ENCODE data around the gene NAV2.

NAV2 gene

DNA sequence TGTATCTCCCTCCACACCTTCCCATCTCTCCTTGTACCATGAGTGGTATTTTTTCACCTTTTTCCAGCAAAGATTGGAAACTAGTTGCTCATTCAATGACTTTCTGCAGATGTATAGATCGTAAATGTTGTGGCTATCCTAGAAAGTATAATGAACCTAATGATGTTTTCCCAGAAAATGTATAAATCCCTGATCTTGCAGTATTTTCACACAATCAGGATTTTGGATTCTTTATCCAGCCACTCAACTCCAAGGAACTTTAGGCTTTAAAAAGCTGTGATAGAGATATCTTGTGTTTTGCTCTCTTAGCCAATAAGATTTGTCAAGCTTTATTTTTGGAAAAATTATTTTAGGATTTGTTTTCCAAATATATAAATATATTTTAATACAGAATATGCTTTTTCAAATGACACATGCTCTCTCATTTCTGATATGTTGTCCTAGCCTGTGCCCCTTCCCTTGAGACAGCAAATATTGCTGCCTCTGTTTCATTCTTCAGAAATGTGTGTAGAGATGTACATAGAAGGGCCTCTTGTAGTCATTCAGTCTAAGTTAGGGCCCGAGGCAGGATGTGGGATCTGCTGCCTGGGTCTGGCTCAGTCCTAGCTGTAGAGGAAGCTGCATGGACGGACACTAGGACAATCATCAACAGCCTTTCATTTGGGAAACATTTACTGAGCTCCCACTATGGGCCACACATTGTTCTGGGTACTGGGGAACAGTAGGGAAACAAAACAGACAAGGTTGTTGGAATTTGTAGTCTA is 62.4 kb downstream of the NAV2 start:
- TF ChIP-seq, protein P1, sequence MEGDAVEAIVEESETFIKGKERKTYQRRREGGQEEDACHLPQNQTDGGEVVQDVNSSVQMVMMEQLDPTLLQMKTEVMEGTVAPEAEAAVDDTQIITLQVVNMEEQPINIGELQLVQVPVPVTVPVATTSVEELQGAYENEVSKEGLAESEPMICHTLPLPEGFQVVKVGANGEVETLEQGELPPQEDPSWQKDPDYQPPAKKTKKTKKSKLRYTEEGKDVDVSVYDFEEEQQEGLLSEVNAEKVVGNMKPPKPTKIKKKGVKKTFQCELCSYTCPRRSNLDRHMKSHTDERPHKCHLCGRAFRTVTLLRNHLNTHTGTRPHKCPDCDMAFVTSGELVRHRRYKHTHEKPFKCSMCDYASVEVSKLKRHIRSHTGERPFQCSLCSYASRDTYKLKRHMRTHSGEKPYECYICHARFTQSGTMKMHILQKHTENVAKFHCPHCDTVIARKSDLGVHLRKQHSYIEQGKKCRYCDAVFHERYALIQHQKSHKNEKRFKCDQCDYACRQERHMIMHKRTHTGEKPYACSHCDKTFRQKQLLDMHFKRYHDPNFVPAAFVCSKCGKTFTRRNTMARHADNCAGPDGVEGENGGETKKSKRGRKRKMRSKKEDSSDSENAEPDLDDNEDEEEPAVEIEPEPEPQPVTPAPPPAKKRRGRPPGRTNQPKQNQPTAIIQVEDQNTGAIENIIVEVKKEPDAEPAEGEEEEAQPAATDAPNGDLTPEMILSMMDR (IDR thresholded peaks at IDR 0.05; ENCODE audit: low read depth, low read length): no peak
- no peak overlapping the region for H3K4me3 ChIP-seq (ENCODE audit: low read depth, low read length)
- in situ Hi-C loops (cut with HindIII; ENCODE audit: low sequenced_read_pairs): no loop called here
- DNase-seq (ENCODE audit: low read depth, low spot score): no peak

- no peak overlapping the region for H3K4me3 ChIP-seq (ENCODE audit: low read depth, low read length)
- TF ChIP-seq, protein P1 (IDR thresholded peaks at IDR 0.05; ENCODE audit: low read depth, low read length): no peak
- in situ Hi-C loops (cut with HindIII; ENCODE audit: low sequenced_read_pairs): no loop called here
- DNase-seq (ENCODE audit: low read depth, low spot score): no peak
Measured at GRCh38 chr11:19775622-19776021, 63.0 kb downstream of the NAV2 start.

- TF ChIP-seq, protein P1 (IDR thresholded peaks at IDR 0.05; ENCODE audit: low read depth, low read length): no peak
- peak overlapping the region; percentile 43 for H3K4me3 ChIP-seq (ENCODE audit: low read depth, low read length)
- no peak for DNase-seq (ENCODE audit: low read depth, low spot score)
- in situ Hi-C loops (cut with HindIII; ENCODE audit: low sequenced_read_pairs): no loop called here
Measured at GRCh38 chr11:19777039-19777376, 64.4 kb downstream of the NAV2 start.

DNA sequence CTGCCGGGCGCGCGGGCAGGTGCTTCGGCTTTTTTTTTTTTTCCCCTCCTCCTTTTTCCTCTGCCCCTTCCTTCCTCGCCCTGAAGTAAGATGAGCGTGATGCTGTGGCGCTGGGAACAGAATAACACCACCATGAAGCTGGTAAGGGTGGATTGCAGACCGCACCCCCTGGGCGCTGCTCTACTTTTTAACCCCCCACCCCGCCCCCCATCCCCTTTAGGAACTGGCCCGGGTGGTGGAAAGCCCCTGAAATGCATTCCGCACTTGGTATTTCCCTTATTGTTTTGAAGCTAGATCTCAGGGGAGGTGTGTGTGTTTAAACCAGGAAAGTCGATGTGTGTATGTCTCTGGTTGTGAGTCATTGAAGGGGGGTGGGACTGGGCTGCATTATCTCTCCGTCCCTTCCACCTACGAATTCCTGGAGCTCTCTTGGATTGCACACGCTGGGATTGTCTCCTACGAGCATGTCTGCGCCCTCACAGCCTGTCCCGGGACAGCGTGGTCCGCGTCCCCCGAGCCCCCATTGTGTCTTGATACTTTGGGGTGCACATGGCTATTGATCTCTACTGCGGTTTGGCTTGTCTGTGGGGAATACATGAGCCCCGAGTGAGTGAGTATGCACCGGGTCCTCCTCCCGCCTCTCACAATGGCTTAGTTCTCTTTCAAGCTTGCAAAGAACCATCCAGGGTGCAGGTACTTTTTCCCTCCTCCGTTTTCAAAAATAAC is 64.9 kb downstream of the NAV2 start:
- in situ Hi-C loops (cut with HindIII; ENCODE audit: low sequenced_read_pairs): no loop called here
- TF ChIP-seq, protein P1 (IDR thresholded peaks at IDR 0.05; ENCODE audit: low read depth, low read length): no peak
- peak; percentile 64 for DNase-seq (ENCODE audit: low read depth, low spot score)
- peak overlapping the region; percentile 43 for H3K4me3 ChIP-seq (ENCODE audit: low read depth, low read length)

GRCh38 chr11:19779740-19780139 is 67.1 kb downstream of the NAV2 start:
- H3K4me3 ChIP-seq (ENCODE audit: low read depth, low read length): no peak overlapping the region
- in situ Hi-C loops (cut with HindIII; ENCODE audit: low sequenced_read_pairs): no loop called here
- no peak for DNase-seq (ENCODE audit: low read depth, low spot score)
- TF ChIP-seq, protein P1 (IDR thresholded peaks at IDR 0.05; ENCODE audit: low read depth, low read length): no peak

GRCh38 chr11:19781351-19781750 is 68.7 kb downstream of the NAV2 start:
- in situ Hi-C loops (cut with HindIII; ENCODE audit: low sequenced_read_pairs): no loop called here
- H3K4me3 ChIP-seq (ENCODE audit: low read depth, low read length): no peak overlapping the region
- TF ChIP-seq, protein P1 (IDR thresholded peaks at IDR 0.05; ENCODE audit: low read depth, low read length): no peak
- no peak for DNase-seq (ENCODE audit: low read depth, low spot score)
